ENCODE data around the gene FCHSD2. TPM values are rescaled to one million over a fixed set of nuclear protein-coding genes. Genes with fewer than 3 reads are reported as not detected.

Gene FCHSD2
- total and polyA plus RNA-seq, 2 of the 13 experiments (the other 11 are each of a cell fraction or from before 2014, with no cell fraction given): 20.5 to 24.8 TPM

DNA sequence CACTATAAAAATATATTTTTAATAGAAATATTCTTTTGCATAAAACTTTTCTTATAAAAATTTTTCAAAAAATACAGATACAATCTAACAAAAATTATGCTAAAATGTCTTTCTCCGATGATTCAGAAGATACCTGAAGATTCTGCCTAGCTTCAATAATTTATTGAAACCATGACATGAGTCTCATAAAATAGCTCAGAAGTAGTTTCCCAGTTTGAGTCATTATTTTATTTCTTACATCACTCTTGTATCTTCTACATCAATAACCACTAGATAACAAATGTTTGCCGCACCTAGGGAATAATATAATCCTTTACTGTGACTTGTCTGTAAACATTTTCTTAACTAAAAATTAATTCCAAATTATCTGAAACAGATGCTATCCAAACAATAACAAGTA, 158.6 kb downstream of the FCHSD2 start:
- Histone ChIP-seq H3K27me3 (ENCODE audit: control insufficient read depth in 1 of 2, insufficient read depth in 2 of 2, low read length in 2 of 2) (no peaks in the 10 kb centered on the region), H3K4me3 (replicated peaks in 1 of 3; ENCODE audit: insufficient read depth in 1 of 3, low read depth in 2 of 3, low read length in 3 of 3) (no peak overlapping the region), H3K9ac (ENCODE audit: insufficient read depth, low read depth, low read length) (no peak overlapping the region), H2AFZ (ENCODE audit: low read length) (no peak overlapping the region), H3K9me3 (ENCODE audit: low read length) (no peaks in the 10 kb centered on the region), H3K27ac (ENCODE audit: extremely low read length, insufficient read depth, low read length) (no peak overlapping the region), H3K79me2 (ENCODE audit: insufficient read depth, low read length) (no peaks in the 10 kb centered on the region), H3K4me1 (ENCODE audit: insufficient read depth, low read length) (peaks cover 6% of the 10 kb centered on the region; the same call in 1 of the 2 replicates), H3K4me2 (ENCODE audit: low read depth, low read length) (no peak overlapping the region), H4K20me1 (ENCODE audit: insufficient read depth, low read length) (no peaks in the 10 kb centered on the region; the same call in 1 of the 2 replicates), H3K36me3 (replicated peaks in 1 of 2; ENCODE audit: control insufficient read depth in 1 of 2, insufficient read depth in 2 of 2, low read length in 2 of 2) (peaks cover 13 to 65% of the 10 kb centered on the region in 2 experiments)
- intact Hi-C loops (cut with micrococcal nuclease; ENCODE audit: unreplicated experiment): no loop called here
- no TSS peak for BruUV-seq (replicated peaks)
- ChIA-PET CTCF (ENCODE audit: low intra/inter-chr PET ratio, low total read pairs) (no interaction called here), POLR2A (no interaction called here)
- TF ChIP-seq MTA3 (CRISPR knock-in tag; IDR thresholded peaks at IDR 0.05) (no peak), PCBP2 (optimal IDR thresholded peaks at IDR 0.05; ENCODE audit: low read depth, low read length, poor library complexity, severe bottlenecking) (no peak), ZNF224 (CRISPR knock-in tag; IDR thresholded peaks at IDR 0.05) (no peak)
- ATAC-seq (no peak), FAIRE-seq (no peak), DNase-seq (ENCODE audit: low spot score) (no peak)
- WGBS (ENCODE audit: low lambda C conversion rate): 98% methylated on average over 2 of the region's 2 CpGs
- in situ Hi-C loops (cut with HindIII; ENCODE audit: extremely low pct_ligation_motif_present, low pct_unique_long_range_greater_than_20kb): no loop called here

DNA sequence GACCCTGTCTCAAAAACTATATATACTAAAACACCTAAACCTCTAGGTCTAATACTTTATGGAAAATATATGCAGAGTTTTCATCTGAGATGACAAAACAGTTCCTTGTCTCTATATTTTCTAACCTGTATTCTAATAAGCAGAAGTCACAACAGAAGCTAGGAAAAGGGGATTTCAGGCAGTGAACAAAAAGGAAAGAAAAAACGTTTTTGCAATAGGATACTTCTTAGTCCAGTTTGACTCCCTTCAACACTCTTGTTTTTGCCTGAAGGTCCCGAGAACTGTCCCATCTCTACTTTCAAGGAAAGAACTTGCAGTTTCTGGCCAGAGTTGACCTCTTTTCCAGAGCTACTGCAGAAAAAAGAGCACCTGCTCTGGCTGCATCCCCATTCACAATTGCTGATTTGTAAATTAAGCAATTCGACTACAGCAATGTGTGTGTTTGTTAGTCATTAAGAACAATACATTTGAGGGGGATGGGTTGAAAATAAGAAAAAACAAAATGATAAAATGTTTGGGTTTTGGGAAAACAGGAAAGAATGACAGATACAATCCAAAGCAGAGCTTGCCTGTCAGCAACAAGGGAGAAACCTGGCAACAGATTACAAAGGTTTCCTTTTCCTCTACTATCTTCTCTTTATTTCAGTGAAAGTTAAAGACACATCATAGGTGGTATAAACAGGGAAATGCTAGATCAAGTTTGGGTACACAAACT, 160.0 kb downstream of the FCHSD2 start:
- ATAC-seq (no peak), FAIRE-seq (no peak), DNase-seq (ENCODE audit: low spot score) (no peak)
- ChIA-PET POLR2A (no interaction called here), CTCF (ENCODE audit: low intra/inter-chr PET ratio, low total read pairs) (no interaction called here)
- WGBS (ENCODE audit: low lambda C conversion rate): 78% methylated on average over 3 of the region's 3 CpGs
- intact Hi-C loops (cut with micrococcal nuclease; ENCODE audit: unreplicated experiment): no loop called here
- Histone ChIP-seq H3K4me3 (replicated peaks in 1 of 3; ENCODE audit: insufficient read depth in 1 of 3, low read depth in 2 of 3, low read length in 3 of 3) (no peak overlapping the region), H3K36me3 (replicated peaks in 1 of 2; ENCODE audit: control insufficient read depth in 1 of 2, insufficient read depth in 2 of 2, low read length in 2 of 2) (peaks cover 12 to 55% of the 10 kb centered on the region in 2 experiments), H3K27me3 (ENCODE audit: control insufficient read depth in 1 of 2, insufficient read depth in 2 of 2, low read length in 2 of 2) (no peaks in the 10 kb centered on the region), H3K79me2 (ENCODE audit: insufficient read depth, low read length) (no peaks in the 10 kb centered on the region), H2AFZ (ENCODE audit: low read length) (no peak overlapping the region), H3K4me2 (ENCODE audit: low read depth, low read length) (no peak overlapping the region), H3K9ac (ENCODE audit: insufficient read depth, low read depth, low read length) (no peak overlapping the region), H3K27ac (ENCODE audit: extremely low read length, insufficient read depth, low read length) (no peak overlapping the region), H3K9me3 (ENCODE audit: low read length) (no peaks in the 10 kb centered on the region), H3K4me1 (ENCODE audit: insufficient read depth, low read length) (peaks cover 6% of the 10 kb centered on the region; the same call in 1 of the 2 replicates), H4K20me1 (ENCODE audit: insufficient read depth, low read length) (no peaks in the 10 kb centered on the region; the same call in 1 of the 2 replicates)
- no TSS peak for BruUV-seq (replicated peaks)
- in situ Hi-C loops (cut with HindIII; ENCODE audit: extremely low pct_ligation_motif_present, low pct_unique_long_range_greater_than_20kb): no loop called here
- TF ChIP-seq TAF15 (IDR thresholded peaks at IDR 0.05; ENCODE audit: low read depth, low read length, poor library complexity, severe bottlenecking) (no peak), ZNF773 (CRISPR knock-in tag; IDR thresholded peaks at IDR 0.05; ENCODE audit: borderline replicate concordance) (no peak), ZFX (CRISPR knock-in tag; IDR thresholded peaks at IDR 0.05; ENCODE audit: low read depth) (no peak), PHF21A (CRISPR knock-in tag; IDR thresholded peaks at IDR 0.05) (no peak), ZNF7 (CRISPR knock-in tag; IDR thresholded peaks at IDR 0.05) (no peak), ZSCAN29 (CRISPR knock-in tag; conservative IDR thresholded peaks at IDR 0.05) (no peak), ZNF484 (CRISPR knock-in tag; IDR thresholded peaks at IDR 0.05; ENCODE audit: borderline replicate concordance, low read depth) (no peak)
- TF ChIP-seq, protein P1, sequence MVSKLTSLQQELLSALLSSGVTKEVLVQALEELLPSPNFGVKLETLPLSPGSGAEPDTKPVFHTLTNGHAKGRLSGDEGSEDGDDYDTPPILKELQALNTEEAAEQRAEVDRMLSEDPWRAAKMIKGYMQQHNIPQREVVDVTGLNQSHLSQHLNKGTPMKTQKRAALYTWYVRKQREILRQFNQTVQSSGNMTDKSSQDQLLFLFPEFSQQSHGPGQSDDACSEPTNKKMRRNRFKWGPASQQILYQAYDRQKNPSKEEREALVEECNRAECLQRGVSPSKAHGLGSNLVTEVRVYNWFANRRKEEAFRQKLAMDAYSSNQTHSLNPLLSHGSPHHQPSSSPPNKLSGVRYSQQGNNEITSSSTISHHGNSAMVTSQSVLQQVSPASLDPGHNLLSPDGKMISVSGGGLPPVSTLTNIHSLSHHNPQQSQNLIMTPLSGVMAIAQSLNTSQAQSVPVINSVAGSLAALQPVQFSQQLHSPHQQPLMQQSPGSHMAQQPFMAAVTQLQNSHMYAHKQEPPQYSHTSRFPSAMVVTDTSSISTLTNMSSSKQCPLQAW (CRISPR knock-in tag; IDR thresholded peaks at IDR 0.05): no peak
- TF ChIP-seq, protein P2, sequence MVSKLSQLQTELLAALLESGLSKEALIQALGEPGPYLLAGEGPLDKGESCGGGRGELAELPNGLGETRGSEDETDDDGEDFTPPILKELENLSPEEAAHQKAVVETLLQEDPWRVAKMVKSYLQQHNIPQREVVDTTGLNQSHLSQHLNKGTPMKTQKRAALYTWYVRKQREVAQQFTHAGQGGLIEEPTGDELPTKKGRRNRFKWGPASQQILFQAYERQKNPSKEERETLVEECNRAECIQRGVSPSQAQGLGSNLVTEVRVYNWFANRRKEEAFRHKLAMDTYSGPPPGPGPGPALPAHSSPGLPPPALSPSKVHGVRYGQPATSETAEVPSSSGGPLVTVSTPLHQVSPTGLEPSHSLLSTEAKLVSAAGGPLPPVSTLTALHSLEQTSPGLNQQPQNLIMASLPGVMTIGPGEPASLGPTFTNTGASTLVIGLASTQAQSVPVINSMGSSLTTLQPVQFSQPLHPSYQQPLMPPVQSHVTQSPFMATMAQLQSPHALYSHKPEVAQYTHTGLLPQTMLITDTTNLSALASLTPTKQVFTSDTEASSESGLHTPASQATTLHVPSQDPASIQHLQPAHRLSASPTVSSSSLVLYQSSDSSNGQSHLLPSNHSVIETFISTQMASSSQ (IDR thresholded peaks at IDR 0.05; ENCODE audit: low read depth): no peak
- TF ChIP-seq, protein P2 (CRISPR knock-in tag; IDR thresholded peaks at IDR 0.05; ENCODE audit: borderline replicate concordance): no peak
